PC-3 (cell line): ENCODE measurements around the gene VEGFC. TPM values are rescaled to one million over a fixed set of nuclear protein-coding genes. Genes with fewer than 3 reads are reported as not detected.

ENCODE experiments used
- ATAC-seq: fragments of 200-7000 bp; cut with Tn5 transposase; 2 replicates; pipeline ENCODE4 v1.9.1; 2020; ENCODE audit warnings: mild to moderate bottlenecking, moderate library complexity
- BruUV-seq: library from RNA; stranded (reverse); fragments of 400-500 nt; replicated peaks from 2 replicates; lab custom pipeline; 2021; lab: Mats Ljungman, UMichigan
- CTCF ChIA-PET: fragments of 300-600 bp; sonication (Branson Sonifier 250); formaldehyde crosslinking; loops from one replicate; lab custom pipeline; 2022; ENCODE audit warnings: antibody characterized with exemption; lab: Charles Lee
- POLR2A ChIA-PET: fragments of 300-600 bp; sonication (Branson Sonifier 250); formaldehyde crosslinking; loops from one replicate; lab custom pipeline; 2022; ENCODE audit warnings: antibody characterized with exemption; ENCODE audit not compliant: unreplicated experiment; lab: Charles Lee
- DNase-seq: peaks from one replicate; pipeline ENCODE4 v3.0.0-alpha.2; 2015
- H2AFZ ChIP-seq: fragments of 300-600 bp; sonication (generic); 2 replicates; pipeline ENCODE4 v1.6.0; 2016; ENCODE audit warnings: antibody characterized with exemption, low read length
- H3F3A ChIP-seq: fragments of 300-600 bp; sonication (generic); one replicate; pipeline ENCODE4 v1.6.0; 2017; ENCODE audit warnings: antibody characterized with exemption, low read length, control low read depth, mild to moderate bottlenecking; ENCODE audit not compliant: unreplicated experiment
- H3K27ac ChIP-seq: fragments of 300-600 bp; sonication (generic); 2 replicates; pipeline ENCODE4 v1.5.1; 2016; ENCODE audit warnings: mild to moderate bottlenecking, low read length
- H3K27me3 ChIP-seq: fragments of 300-600 bp; sonication (generic); 2 replicates; pipeline ENCODE4 v1.6.1; 2016; ENCODE audit warnings: low read length, mixed read lengths
- H3K36me3 ChIP-seq: fragments of 300-600 bp; sonication (generic); 2 replicates; pipeline ENCODE4 v1.6.1; 2016; ENCODE audit warnings: low read depth, mixed run types, low read length, mixed read lengths
- H3K4me1 ChIP-seq: fragments of 300-600 bp; sonication (generic); 2 replicates; pipeline ENCODE4 v1.5.1; 2016; ENCODE audit warnings: low read length; ENCODE audit not compliant: insufficient read depth
- H3K4me2 ChIP-seq: fragments of 300-600 bp; sonication (generic); 2 replicates; pipeline ENCODE4 v1.6.0; 2016; ENCODE audit warnings: low read length
- H3K4me3 ChIP-seq: fragments of 300-600 bp; sonication (generic); 2 replicates; pipeline ENCODE4 v1.5.1; 2016; ENCODE audit warnings: mild to moderate bottlenecking, low read length, mixed read lengths
- H3K79me2 ChIP-seq: fragments of 300-600 bp; sonication (generic); 2 replicates; pipeline ENCODE4 v1.6.1; 2017; ENCODE audit warnings: low read length, mixed read lengths
- H3K9ac ChIP-seq: fragments of 300-600 bp; sonication (generic); 2 replicates; pipeline ENCODE4 v1.6.0; 2016; ENCODE audit warnings: mild to moderate bottlenecking, low read length
- H3K9me2 ChIP-seq: fragments of 300-600 bp; sonication (generic); replicated peaks from 2 replicates; pipeline ENCODE4 v1.6.1; 2016; ENCODE audit warnings: mixed run types, low read length, mixed read lengths
- H3K9me3 ChIP-seq: fragments of 300-600 bp; sonication (generic); 2 replicates; pipeline ENCODE4 v1.6.1; 2016; ENCODE audit warnings: low read length, mixed read lengths
- H4K20me1 ChIP-seq: fragments of 300-600 bp; sonication (generic); 2 replicates; pipeline ENCODE4 v1.6.1; 2016; ENCODE audit warnings: low read length, mixed read lengths
- CTCF ChIP-seq: fragments of 300-600 bp; sonication (generic); conservative IDR thresholded peaks from 2 replicates; pipeline ENCODE4 v1.5.1; 2017; ENCODE audit warnings: antibody characterized with exemption, low read depth, mild to moderate bottlenecking, low read length
- EZH2 ChIP-seq: fragments of 300-600 bp; sonication (generic); IDR thresholded peaks from one replicate; pipeline ENCODE4 v1.6.1; 2017; ENCODE audit warnings: antibody characterized with exemption, mild to moderate bottlenecking, low read length; ENCODE audit not compliant: unreplicated experiment
- EZH2phosphoT487 ChIP-seq: fragments of 300-600 bp; sonication (generic); IDR thresholded peaks from 2 replicates; pipeline ENCODE4 v1.6.1; 2018; ENCODE audit warnings: mild to moderate bottlenecking, antibody characterized with exemption, low read length, borderline replicate concordance
- intact Hi-C: fragments of 100-400 bp; cut with micrococcal nuclease; formaldehyde crosslinking; loops from 2 replicates; pipeline ENCODE4 v1.9.0; 2023
- total RNA-seq: library from RNA; depleted of rRNA; stranded (reverse); fragments of >200 nt; gene quantifications from 2 replicates; pipeline ENCODE4 v1.2.3, GENCODE V29; 2014

The VEGFC gene
- total RNA-seq, 1 experiment from 2014 or later: 36.6 TPM

- intact Hi-C loops: no loop called here
- Histone ChIP-seq H3K27me3 (no peaks in the 10 kb centered on the region), H4K20me1 (no peaks in the 10 kb centered on the region), H2AFZ (no peak overlapping the region), H3K79me2 (no peaks in the 10 kb centered on the region), H3K27ac (no peak overlapping the region), H3K9me2 (no peaks in the 10 kb centered on the region), H3F3A (no peaks in the 10 kb centered on the region), H3K4me3 (no peak overlapping the region), H3K4me2 (no peak overlapping the region), H3K36me3 (no peaks in the 10 kb centered on the region), H3K4me1 (no peaks in the 10 kb centered on the region; the same call in 1 of the 2 replicates), H3K9ac (no peak overlapping the region), H3K9me3 (no peaks in the 10 kb centered on the region)
- no TSS peak for BruUV-seq
- ATAC-seq (no peak), DNase-seq (no peak)
- POLR2A ChIA-PET: no interaction called here
- CTCF ChIA-PET: no interaction called here
- TF ChIP-seq CTCF (no peak), EZH2 (no peak), EZH2phosphoT487 (no peak)
Observed at GRCh38 chr4:176814770-176815169, 22.0 kb upstream of the VEGFC start.

GRCh38 chr4:176810481-176811249 lies 17.9 kb upstream of the VEGFC start:
- no peak for ATAC-seq
- intact Hi-C loops: no loop called here
- BruUV-seq: no TSS peak

More at GRCh38 chr4:176810481-176811249, 17.9 kb upstream of the VEGFC start:
- no peak overlapping the region for H3K27ac ChIP-seq
- H3F3A ChIP-seq: no peaks in the 10 kb centered on the region
- ChIA-PET POLR2A (interaction anchor here (0.8 kb wide), 1 partner anchor 465 kb away, joined by 3 read pairs; no protein-coding TSS in a partner anchor), CTCF (no interaction called here)
- no peaks in the 10 kb centered on the region for H3K36me3 ChIP-seq
- H2AFZ ChIP-seq: no peak overlapping the region
- H3K9me3 ChIP-seq: no peaks in the 10 kb centered on the region
- DNase-seq: no peak
- no peaks in the 10 kb centered on the region for H3K79me2 ChIP-seq
- TF ChIP-seq EZH2phosphoT487 (no peak), CTCF (no peak), EZH2 (no peak)
- no peaks in the 10 kb centered on the region for H3K9me2 ChIP-seq
- H3K4me1 ChIP-seq: no peaks in the 10 kb centered on the region
- H3K9ac ChIP-seq: no peak overlapping the region
- no peak overlapping the region for H3K4me3 ChIP-seq
- no peaks in the 10 kb centered on the region for H4K20me1 ChIP-seq
- H3K27me3 ChIP-seq: no peaks in the 10 kb centered on the region
- no peak overlapping the region for H3K4me2 ChIP-seq
